GM19099 (cell line): ENCODE measurements around the gene CERS3.

Source experiments
- POLR2A ChIP-seq: IDR thresholded peaks from 3 replicates; pipeline ENCODE4 v1.6.1; 2011; ENCODE audit warnings: low read depth; ENCODE audit not compliant: insufficient read length; ENCODE audit errors: extremely low read depth

CERS3 gene

DNA sequence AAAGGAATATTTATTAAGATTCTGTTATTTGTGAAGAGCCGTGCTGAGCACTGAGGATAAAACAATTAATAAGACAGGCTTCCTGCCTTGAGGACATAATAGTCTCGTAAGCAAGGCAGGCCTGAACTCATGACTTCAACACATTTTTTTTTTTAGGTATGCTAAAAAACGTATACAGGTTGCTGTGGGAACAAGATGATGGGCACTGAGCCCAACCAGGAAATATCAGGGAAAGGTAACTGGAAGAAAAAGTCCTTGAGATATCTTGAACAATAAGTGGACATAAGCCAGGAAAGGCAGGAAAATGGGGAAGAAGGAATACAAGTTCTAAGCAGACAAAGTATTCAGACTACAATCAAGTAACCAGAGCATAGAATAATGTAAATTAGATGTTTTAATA is 26.1 kb downstream of the CERS3 start:
- TF ChIP-seq POLR2A = no peak

DNA sequence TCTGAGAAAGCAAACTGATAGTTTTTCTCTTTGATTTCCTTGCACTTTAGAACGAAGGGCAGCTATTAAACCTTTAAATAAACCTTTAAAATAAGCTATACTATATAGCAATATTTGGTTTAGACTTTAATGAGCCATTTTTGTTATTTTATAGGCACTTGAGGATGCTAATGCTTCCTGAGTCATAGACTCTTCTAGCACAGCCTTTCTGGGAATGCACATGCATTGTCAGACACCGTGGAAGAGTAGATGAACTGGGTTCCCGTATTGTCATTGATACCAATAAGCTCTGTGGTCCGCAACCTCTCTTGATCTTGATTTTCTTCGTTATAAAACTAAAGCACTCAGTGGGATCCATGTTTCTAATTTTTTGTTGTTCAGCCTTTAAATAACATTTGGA is 27.6 kb downstream of the CERS3 start:
- no peak for TF ChIP-seq POLR2A

DNA sequence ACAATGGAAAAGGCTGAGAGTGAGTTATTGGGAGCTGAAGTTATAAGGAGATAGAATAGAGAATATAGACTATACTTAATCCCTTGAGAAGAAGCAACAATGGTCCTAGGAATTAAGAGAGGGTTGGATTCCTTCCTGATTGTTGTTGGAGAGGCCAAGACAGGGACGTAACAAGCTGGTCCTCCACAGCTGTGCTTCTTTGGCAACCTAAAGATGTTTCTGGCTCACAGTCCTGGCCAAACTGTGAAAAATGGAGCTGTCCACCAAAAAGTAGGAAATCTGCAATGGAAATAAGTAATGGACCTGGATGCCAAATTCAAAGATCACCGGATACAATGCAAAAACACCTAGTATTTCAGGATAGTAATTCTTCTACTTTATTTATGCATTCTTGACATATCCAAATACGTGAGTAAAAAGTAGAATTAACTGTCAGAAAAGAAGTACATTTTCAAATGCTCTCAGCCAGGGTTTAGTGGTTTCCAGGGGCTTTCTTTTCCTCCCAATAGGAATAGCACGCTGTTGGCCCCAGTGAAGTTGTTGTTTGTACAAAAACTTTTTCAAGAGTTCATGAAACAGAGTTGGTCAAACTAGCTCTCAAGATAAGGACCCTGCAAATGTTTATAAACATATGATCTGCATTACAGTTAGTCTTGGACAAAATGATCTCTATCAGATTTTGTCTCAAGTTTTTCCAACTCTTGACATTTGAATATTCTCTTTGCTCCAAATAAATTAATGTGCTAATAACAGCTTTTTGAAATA is 28.3 kb downstream of the CERS3 start:
- no peak for TF ChIP-seq POLR2A

DNA sequence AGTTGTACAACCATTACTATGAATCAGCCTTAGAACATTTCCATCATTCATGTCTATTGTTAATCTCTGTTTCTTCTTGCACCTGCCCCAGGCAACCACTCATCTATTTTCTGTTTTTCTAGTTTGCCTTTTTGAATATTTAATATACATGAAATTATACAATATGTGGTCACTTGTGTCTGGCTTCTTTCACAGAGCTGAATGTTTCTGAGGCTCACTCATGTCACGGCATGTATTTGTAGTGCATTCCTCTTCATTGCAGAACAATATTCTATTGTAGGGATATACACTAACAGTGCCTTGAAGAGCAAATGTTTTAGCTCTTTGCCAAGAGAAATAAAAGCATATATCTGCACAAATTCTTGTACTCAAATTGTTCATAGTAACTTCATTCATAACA is 32.9 kb downstream of the CERS3 start:
- TF ChIP-seq POLR2A = no peak

DNA sequence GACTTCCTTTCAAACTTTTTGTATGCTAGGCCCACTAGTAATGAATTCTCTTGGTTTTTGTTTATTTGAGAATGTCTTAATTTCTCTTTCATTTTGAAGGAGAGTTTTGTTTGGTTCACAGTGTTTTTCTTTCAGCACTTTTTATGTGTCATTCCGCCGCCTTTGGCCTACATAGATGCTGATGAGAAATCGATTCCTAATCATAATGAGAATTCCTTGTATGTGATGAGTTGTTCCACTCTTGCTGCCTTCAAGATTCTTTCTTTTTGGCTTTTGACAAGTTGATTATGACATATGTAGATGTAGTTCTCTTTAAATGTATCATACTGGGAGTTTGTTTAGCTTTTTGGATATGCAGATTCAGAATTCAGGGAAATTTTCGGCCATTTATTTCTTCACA is 35.5 kb downstream of the CERS3 start:
- no peak for TF ChIP-seq POLR2A

DNA sequence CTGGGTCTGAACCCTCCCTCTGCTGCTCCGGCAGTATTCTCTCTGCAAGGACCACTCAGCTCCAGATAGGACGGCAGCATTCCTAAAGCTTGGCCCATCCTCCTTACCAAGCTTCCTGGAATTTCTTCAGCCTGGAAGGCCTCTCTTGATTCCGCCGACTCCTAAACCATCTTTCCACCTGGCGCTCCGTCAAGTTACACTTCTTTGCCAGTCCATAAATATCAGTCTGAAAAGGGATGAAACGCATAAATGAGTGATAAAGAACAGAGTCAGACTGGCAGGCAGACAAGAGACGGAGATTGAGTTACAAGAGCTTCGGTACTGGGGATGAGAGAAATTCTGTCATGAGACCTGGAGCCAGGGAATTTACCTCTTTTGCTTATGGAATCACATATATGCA is 44.3 kb downstream of the CERS3 start:
- no peak for TF ChIP-seq POLR2A

DNA sequence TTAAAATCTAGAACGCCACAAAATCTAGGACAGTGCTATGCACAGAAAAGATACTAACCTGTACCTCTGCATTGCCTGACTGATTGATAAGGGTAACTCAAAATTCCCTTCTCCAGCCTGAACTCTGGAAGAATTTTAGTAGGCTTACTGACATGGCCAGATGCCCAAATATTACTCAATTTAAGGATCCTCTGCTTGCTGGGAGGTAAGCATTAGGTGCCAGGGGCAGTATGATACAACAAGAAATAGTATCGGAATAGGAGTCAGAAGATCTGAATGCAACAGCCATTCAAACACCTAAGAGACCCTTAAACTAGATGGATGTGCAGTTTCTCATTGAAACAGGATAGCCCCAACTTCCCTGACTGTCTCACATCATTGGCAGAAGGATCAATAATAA is 45.4 kb downstream of the CERS3 start:
- no peak for TF ChIP-seq POLR2A

DNA sequence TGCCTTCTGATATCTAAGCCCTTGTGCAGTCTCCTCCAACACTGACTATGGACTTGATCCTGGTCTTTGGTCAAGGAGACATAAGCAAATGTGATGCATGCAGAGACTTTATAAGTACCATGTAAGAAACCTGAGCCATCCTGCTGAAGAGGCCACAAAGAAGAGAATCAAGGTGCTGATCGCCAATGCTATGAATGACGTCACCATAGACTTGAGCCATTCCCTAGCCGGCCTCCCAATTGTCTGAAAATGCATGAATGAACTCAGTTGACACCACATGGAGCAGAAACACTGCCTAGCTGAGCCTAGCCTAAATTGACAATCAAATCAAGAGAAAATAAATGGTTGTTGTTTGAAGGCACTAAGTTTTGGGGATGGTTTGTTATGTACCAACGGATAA is 51.9 kb downstream of the CERS3 start:
- no peak for TF ChIP-seq POLR2A

DNA sequence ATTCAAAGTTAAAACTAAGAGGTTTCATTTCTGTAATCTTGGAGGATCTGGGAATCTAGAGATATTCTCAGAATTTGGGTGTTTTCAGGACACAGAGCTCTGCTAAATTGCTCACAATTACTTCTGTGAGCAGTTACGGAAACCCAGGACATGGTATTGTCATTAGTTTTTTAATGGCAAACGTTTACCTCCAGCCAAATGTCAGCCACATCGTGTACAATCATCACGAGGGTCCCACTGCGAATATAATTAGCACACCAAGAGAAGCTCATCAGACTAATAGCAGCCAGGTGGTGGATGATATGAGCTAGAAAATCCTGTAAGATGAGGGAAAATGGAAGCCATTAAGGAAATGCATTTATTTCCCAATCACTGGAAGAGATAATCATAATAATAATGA is 56.0 kb downstream of the CERS3 start:
- TF ChIP-seq POLR2A = no peak

DNA sequence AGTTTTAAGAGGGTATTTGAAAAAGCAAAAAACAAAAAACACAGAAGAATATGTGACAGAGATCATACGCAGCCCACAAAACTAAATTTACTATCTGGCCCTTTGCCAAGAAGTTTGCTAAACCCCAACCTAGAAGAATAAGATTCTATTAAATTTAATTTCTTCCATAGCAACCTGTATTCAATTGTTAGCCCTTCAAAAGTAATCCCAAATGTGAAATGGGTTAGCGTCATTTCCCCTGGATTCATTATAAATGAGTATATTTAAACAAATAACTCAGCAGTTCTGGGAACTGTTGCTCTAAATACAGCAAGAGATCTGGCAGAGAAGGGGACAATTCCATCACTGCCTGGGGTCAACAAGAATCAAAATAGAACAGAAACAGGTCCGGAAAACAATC is 56.8 kb downstream of the CERS3 start:
- no peak for TF ChIP-seq POLR2A

DNA sequence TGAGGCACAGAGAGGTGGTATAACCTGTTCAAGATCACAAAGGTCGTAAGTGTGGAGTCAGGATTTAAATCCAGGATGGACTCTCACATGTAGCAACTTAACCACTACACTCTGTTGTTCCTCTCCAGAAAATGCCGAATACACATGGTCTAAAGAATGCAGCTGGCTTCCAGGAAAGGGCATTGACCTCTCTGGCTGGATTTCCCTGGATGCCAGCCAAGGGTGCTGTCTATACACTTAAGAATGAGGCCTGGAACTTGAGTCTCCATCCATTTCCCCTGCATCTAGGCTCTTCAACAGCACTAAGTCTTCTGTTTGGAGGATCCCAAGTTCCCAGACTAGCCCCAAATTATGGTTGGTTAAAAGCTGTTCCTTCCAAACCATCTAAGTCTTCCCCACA is 60.5 kb downstream of the CERS3 start:
- no peak for TF ChIP-seq POLR2A

DNA sequence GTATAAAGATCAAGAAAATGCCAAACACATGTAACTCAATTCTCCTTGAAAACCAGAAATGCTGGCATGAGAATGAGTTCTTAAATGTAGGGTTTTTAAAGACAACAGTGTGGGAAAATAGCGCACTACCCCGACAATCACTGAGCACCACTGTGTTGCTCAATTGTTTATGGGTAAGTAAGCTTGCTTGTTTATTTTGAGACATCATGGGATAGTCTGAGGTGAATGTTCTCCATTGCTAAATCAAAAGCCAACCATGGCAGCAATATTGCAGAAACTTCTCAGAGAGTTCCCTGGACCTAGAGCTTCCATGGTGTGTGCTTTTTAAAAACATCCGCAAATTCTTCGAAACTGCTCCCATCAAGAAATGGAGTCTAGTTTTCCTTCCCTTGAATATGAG is 62.7 kb downstream of the CERS3 start:
- TF ChIP-seq POLR2A = no peak

DNA sequence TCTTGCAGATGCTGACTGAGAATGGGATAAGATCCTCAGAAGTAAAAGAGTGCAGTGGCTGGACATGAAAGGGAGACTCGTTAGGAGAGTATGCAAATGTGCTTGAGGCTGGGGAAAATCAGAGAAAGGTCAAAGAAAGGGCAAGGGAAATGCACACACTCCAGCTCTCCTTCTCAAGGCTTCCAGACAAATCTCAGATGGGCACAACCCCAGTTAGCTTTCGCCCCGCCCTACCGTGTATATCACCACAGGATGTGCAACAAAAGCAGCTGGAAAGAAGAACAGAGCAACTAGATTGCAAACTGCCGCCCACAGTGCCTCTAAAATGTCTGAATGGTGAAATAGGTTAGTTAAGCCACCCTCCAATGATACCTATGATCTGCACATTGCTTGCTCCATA is 63.9 kb downstream of the CERS3 start:
- TF ChIP-seq POLR2A = no peak

DNA sequence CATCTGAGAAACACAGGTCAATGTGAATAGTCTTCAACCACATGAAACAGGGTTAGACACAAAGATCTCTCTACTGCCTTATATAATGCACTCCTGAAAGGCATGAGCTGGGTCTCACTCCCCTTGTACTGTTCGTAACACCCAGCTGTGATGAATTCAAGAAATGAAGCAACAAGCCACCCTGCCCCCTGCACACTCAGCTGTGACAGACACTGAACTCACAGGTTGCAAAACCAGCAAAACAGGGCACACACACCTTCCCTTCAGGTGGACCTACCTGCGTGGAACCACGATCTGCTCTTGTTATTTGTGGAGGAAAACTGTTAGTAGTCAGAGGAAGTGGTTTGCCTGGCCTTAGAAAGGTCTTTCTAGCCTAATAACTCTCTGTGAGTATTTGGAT is 64.5 kb downstream of the CERS3 start:
- TF ChIP-seq POLR2A = no peak

DNA sequence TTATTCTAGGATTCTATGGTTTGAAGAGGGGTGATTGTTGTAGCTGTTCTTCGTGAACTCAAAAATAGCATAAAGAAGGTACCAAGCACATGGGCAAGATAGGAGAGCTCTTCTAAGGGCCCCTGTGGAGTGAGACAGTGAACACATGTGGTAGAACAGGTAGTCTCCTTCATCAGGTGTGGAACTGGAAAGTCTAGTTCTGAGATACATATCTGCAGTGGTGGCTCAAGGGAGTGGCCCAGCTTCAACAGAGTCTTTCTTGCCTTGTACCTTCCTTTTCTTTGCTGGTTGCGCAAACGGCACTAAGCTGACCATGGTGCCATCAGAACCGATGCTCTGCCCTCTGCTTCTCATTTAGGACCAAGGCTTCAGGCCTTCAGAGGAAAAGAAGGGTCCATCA is 65.2 kb downstream of the CERS3 start:
- no peak for TF ChIP-seq POLR2A

DNA sequence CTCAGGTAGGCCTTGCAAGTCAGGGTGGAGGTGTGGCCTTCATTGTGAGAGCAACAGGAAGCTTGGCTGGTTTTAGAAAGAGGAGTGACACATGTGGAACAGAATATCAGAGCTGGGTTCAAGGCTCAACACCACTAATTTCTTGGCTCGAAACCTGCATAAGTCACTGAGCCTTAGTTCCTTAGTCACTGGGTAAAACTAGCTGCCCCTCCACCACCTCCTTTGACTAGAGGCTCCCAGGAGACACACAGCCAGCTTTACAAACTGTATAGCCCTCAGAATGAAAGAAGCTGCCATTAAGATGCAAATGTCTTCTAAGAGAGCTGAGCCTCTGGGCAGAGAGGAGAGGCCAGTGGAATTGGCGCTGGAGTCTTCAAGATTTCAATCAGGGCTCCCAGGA is 67.7 kb downstream of the CERS3 start:
- no peak for TF ChIP-seq POLR2A

DNA sequence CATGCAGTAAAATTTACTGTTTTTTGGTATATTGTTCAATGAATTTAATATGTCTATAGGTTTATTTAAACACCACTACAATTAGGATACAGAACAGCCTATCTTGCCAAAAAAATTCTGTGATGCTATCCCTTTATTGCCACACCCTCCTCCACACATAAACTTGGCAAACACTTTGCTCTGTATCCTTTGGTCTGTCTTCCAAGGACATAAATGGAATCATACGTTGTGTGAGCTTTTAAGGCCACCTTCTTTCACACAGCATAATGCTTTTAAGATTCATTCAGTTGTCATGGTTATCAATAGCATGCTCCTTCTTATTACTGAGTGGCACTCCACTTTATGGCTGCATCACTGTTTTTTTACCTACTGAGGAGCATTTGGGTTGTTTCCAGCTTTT is 71.5 kb downstream of the CERS3 start:
- no peak for TF ChIP-seq POLR2A
